Mucosa of stomach (tissue), 1 donor: ENCODE results near the gene NKX6-1.

ENCODE experiments used
- H3K27me3 ChIP-seq: one replicate; pipeline ENCODE4 v1.7.0; 2013; ENCODE audit warnings: mild to moderate bottlenecking, low read length; ENCODE audit not compliant: control insufficient read depth, insufficient read depth
- H3K36me3 ChIP-seq: one replicate; pipeline ENCODE4 v1.7.0; 2013; ENCODE audit warnings: low read length; ENCODE audit not compliant: control insufficient read depth, insufficient read depth
- H3K4me1 ChIP-seq: one replicate; pipeline ENCODE4 v1.7.0; 2013; ENCODE audit warnings: mild to moderate bottlenecking, low read length; ENCODE audit not compliant: control insufficient read depth, insufficient read depth
- H3K4me3 ChIP-seq: one replicate; pipeline ENCODE4 v1.7.0; 2013; ENCODE audit warnings: low read length
- H3K9ac ChIP-seq: one replicate; pipeline ENCODE4 v1.7.0; 2013; ENCODE audit warnings: mild to moderate bottlenecking, low read length, moderate library complexity
- H3K9me3 ChIP-seq: one replicate; pipeline ENCODE4 v1.7.0; 2013; ENCODE audit warnings: mild to moderate bottlenecking, low read length, moderate library complexity; ENCODE audit not compliant: control insufficient read depth
- donor health status: Pancreatic carcinoma.

Gene NKX6-1

GRCh38 chr4:84507941-84508340, 8.8 kb upstream of the NKX6-1 start:
- Histone ChIP-seq H3K4me1 (peaks cover 6% of the 10 kb centered on the region), H3K9ac (no peak overlapping the region), H3K36me3 (no peaks in the 10 kb centered on the region), H3K9me3 (no peaks in the 10 kb centered on the region), H3K4me3 (no peak overlapping the region), H3K27me3 (peaks cover 11% of the 10 kb centered on the region)

- Histone ChIP-seq H3K9me3 (no peaks in the 10 kb centered on the region), H3K9ac (no peak overlapping the region), H3K4me3 (no peak overlapping the region), H3K27me3 (peaks cover 42% of the 10 kb centered on the region), H3K4me1 (no peaks in the 10 kb centered on the region), H3K36me3 (no peaks in the 10 kb centered on the region)
Observed at GRCh38 chr4:84504821-84505220, 5.7 kb upstream of the NKX6-1 start.

DNA sequence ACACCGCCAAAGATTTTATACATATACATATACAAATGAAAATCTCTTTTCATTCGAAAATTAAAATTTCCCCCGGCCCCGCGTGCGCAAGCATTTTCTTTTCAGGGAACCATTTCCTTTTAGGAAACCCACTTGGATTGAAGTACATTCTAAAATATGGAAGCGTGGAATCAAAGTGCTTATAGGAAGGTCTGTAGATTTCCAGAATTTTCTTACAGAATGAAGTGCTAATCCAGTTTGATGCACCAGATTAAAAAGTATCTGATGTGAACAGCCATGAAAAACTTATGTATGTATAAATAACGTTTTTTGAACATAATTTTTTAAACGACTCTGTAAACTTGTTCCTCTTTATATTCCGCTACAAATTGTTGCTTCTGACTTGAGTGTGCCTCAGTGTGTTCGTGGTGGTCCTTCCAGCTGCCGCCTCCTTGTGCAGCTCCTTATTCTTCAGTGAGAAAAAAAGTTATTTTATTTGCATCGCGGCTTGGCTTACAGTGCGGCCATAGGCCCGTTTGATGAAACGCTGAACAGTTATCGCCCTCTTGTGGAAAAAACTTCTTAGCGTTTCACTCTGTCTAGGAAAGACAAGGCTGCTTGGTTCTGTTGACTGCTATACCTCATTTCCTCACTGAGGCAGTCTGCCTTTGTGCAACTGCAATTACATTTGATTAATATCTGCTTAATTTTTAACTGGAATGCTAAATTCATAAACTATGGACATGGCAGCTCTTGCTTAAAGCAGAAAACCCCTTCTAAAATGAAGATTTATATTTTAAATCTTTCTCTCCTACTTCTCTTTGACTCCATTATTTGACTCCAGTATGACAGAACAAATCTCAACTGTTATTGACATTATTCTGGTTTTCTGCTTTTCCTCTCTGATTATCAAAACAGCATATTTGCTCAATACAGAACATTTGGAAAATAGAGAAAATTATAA, 4.7 kb upstream of the NKX6-1 start:
- H3K4me1 ChIP-seq, result peaks cover 9% of the 10 kb centered on the region
- no peak overlapping the region for H3K4me3 ChIP-seq
- peaks cover 53% of the 10 kb centered on the region for H3K27me3 ChIP-seq
- H3K36me3 ChIP-seq, result no peaks in the 10 kb centered on the region
- H3K9me3 ChIP-seq, result no peaks in the 10 kb centered on the region
- no peak overlapping the region for H3K9ac ChIP-seq

DNA sequence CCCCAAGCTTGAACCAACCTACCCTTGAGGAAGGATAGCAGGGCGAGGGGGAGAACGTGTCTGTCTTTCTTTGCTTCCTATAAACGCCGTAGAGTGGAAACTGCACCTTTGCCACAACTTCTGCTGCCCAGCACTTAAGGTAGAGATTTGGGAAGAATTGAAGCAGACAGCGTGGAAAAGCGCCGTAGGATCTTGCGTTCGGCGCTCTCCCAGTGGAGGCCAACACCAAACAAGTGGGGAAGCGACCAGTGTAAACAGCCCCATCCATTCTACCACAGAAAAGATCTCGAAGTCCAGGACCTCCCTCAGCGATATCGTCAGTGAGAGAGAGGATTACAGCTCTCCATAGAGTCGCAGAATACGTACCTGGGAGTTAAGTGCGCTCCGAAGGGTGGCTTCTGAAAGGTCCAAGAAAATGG, 3.9 kb upstream of the NKX6-1 start:
- Histone ChIP-seq H3K4me1 (peaks cover 17% of the 10 kb centered on the region), H3K27me3 (peaks cover 61% of the 10 kb centered on the region), H3K36me3 (no peaks in the 10 kb centered on the region), H3K9me3 (no peaks in the 10 kb centered on the region), H3K4me3 (no peak overlapping the region), H3K9ac (no peak overlapping the region)

DNA sequence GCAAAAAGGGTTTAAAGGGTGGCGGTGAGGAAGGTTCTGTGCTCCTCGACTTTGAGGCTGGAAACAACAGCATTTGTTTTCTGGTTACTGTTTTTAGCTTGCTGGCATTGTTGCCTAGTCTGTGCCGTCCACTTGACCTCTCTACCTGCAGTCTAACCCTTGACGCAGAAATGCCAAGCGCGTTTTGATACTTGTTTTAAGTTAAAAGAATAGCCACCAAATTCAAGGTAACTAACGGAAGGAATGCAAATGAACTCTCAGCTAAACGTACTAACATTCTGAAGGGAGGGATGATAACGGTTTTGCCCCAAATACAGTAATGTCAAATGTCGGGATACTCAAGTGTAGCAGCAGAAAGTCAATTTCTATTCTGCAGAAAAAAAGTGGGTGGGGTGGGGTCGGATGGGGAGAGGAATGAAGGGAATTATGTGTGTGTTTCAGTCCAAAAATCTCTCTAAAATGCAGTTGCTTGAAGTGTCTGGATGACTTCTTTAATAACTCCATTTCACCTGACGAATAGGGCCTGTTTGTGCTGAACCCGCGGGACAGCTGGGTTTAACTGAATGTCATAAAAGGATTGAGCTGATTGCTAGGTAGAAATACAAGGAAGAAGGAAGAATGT, 3.4 kb upstream of the NKX6-1 start:
- Histone ChIP-seq H3K9ac (no peak overlapping the region), H3K27me3 (peaks cover 66% of the 10 kb centered on the region), H3K9me3 (no peaks in the 10 kb centered on the region), H3K4me3 (no peak overlapping the region), H3K36me3 (no peaks in the 10 kb centered on the region), H3K4me1 (peaks cover 20% of the 10 kb centered on the region)

- Histone ChIP-seq H3K4me3 (no peak overlapping the region), H3K27me3 (peaks cover 72% of the 10 kb centered on the region), H3K9me3 (no peaks in the 10 kb centered on the region), H3K4me1 (peaks cover 20% of the 10 kb centered on the region), H3K36me3 (no peaks in the 10 kb centered on the region), H3K9ac (no peak overlapping the region)
Observed at GRCh38 chr4:84501721-84502267, 2.7 kb upstream of the NKX6-1 start.

GRCh38 chr4:84501202-84501503, 2.1 kb upstream of the NKX6-1 start:
- Histone ChIP-seq H3K27me3 (peaks cover 79% of the 10 kb centered on the region), H3K36me3 (no peaks in the 10 kb centered on the region), H3K4me1 (peaks cover 20% of the 10 kb centered on the region), H3K4me3 (no peak overlapping the region), H3K9ac (no peak overlapping the region), H3K9me3 (no peaks in the 10 kb centered on the region)

DNA sequence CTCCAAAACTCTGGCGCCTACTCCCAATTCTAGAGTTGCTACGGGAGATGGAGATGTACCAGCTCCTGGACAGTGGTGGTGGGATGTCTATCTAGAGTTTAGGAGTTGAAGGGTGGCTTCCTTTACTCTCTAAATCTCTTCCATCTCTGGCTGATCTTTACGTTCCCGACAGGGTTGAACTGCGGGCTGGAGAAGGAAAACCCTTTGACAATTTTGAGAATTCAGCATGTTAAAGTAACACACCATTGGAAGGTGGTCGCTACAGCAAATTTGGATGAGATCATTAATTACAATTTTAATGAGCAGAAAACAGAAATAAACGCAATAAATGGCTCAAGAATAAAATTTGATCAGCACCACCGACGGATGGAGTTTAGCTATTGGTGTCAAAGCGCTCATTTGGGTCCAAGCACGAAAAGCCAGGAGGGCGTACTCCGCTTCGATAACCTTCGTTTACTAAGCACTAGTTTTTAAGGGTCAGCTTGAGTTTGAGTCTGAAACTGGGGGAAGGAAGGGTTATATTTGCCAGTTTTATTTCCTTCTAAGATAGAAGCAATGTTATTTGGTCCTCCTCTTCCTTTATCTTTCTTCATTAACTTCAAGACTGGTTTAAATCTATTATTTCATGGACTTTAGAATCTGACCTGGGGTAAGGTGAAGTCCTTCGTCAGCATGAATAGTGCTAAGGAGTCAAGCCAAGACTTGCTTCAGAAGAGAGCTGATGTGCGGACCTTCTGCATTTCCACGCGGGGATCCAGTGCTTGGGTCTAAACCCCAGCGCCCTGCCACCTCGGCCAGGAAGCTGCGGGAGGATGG, 1.5 kb upstream of the NKX6-1 start:
- Histone ChIP-seq H3K9ac (no peak overlapping the region), H3K9me3 (no peaks in the 10 kb centered on the region), H3K27me3 (peaks cover 84% of the 10 kb centered on the region), H3K36me3 (no peaks in the 10 kb centered on the region), H3K4me3 (no peak overlapping the region), H3K4me1 (peaks cover 20% of the 10 kb centered on the region)

DNA sequence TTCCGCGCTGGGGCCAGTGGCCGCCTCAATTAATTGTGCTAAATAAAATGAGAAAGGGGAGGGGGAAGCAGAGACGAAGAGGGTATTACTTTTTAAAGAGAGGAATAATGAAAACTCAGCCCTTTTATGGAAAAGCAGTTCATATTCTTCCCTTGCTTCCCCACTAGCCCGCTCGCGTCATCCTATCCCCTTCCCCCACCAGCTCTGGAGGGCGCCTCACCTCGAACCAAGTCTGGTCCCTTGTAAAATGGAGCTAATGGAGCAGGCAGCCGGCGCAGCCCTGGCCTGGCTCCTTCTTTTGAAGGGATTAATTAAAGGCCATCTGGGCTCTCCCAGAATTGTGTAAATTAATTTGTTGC, 511 bp upstream of the NKX6-1 start:
- H3K4me3 ChIP-seq, result no peak overlapping the region
- H3K4me1 ChIP-seq, result peaks cover 20% of the 10 kb centered on the region

DNA sequence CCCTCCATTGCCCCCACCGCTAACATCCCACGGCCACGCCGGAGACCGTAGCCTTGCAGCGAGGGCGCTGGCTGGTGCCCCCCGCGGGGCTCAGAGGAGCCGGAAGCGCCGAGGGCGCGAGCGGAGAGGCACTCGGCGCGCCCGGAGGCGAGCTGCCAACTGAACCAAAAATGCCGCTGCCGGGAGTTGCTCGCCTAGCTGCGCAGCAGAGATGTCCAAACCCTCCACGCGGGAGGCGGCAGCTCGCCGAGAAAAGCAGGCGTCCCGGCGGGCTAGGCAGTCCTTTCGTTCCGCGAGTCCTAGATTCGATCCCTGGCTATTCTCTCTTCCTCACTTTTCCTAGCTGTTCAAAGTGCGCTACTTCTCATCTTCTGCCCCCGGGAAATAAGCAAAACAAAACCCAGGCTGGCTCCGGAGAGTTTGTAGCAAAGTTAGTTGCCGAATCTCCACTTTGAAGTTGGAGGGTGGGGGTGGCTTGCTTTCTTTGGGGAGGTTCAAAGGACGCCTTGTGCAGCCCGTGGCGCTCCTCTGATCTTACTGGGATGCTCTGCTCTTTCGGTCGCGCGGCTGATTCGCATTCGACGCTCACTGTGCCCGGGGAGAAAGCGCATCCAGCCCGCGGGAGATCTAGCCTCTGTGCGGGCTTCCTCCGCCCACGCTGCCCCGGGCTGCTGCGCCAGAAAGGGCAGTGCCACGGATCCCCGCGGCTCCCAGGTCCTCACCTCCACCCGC, 723 bp downstream of the NKX6-1 start:
- H3K27me3 ChIP-seq, result peaks cover 99% of the 10 kb centered on the region
- no peak overlapping the region for H3K9ac ChIP-seq
- H3K4me1 ChIP-seq, result peaks cover 20% of the 10 kb centered on the region
- no peaks in the 10 kb centered on the region for H3K36me3 ChIP-seq
- H3K4me3 ChIP-seq, result no peak overlapping the region
- H3K9me3 ChIP-seq, result no peaks in the 10 kb centered on the region

More for the DNA sequence above, 511 bp upstream of the NKX6-1 start:
- H3K9me3 ChIP-seq, result no peaks in the 10 kb centered on the region
- no peaks in the 10 kb centered on the region for H3K36me3 ChIP-seq
- H3K27me3 ChIP-seq, result peaks cover 94% of the 10 kb centered on the region
- H3K9ac ChIP-seq, result no peak overlapping the region

DNA sequence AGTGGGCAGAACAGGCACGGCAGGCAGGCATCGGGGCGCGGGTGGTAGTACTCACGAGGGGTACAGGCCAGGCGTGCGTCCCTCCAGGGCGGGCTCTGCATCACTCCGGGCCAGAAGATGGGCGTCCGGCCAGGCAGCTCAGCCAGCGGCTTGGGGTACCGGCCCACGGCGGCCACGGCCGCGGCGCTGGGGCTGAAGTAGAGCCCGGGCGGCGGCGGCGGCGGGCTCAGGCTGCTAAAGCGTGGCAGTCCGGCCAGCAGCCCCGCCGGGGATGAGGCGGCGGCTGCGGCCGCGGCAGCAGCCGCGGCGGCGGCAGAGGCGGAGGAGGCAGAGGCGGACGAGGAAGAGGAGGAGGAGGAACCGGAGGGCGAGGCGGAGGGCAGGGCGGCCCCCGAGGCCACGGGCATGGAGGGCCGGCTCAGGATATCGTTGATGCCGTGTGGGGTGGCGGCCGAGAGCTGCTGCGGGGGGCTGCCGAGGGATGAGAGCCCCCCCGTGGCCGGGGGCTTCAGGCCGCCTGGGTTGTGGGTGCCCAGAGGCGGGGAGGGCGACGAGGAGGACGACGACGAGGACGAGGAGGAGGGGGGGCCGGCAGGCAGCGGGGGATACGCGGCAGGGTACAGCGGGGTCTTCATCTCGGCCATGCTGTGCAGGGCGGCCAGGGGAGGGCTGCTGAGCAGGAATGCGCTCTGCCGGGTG, 1.4 kb downstream of the NKX6-1 start:
- H3K4me1 ChIP-seq, result peaks cover 20% of the 10 kb centered on the region
- peaks cover 99% of the 10 kb centered on the region for H3K27me3 ChIP-seq

More for the DNA sequence above, 1.4 kb downstream of the NKX6-1 start:
- no peaks in the 10 kb centered on the region for H3K36me3 ChIP-seq
- H3K4me3 ChIP-seq, result no peak overlapping the region
- H3K9ac ChIP-seq, result no peak overlapping the region
- H3K9me3 ChIP-seq, result no peaks in the 10 kb centered on the region
